OCI-LY7 (cell line): ENCODE data around the gene ASB5.

ENCODE experiments used
- EZH2phosphoT487 ChIP-seq: fragments of 200-600 bp; sonication (generic); IDR thresholded peaks from 2 replicates; pipeline ENCODE4 v1.6.1; 2018; ENCODE audit warnings: low read depth, borderline replicate concordance, mild to moderate bottlenecking, mixed run types, antibody characterized with exemption, low read length, moderate library complexity, mixed read lengths
- TF ChIP-seq, protein P1 (sequence below): fragments of 200-600 bp; sonication (generic); conservative IDR thresholded peaks from 2 replicates; pipeline ENCODE4 v1.5.1; 2014; ENCODE audit warnings: mild to moderate bottlenecking, antibody characterized with exemption, low read length, moderate library complexity, mixed read lengths

- TF ChIP-seq, protein P1, sequence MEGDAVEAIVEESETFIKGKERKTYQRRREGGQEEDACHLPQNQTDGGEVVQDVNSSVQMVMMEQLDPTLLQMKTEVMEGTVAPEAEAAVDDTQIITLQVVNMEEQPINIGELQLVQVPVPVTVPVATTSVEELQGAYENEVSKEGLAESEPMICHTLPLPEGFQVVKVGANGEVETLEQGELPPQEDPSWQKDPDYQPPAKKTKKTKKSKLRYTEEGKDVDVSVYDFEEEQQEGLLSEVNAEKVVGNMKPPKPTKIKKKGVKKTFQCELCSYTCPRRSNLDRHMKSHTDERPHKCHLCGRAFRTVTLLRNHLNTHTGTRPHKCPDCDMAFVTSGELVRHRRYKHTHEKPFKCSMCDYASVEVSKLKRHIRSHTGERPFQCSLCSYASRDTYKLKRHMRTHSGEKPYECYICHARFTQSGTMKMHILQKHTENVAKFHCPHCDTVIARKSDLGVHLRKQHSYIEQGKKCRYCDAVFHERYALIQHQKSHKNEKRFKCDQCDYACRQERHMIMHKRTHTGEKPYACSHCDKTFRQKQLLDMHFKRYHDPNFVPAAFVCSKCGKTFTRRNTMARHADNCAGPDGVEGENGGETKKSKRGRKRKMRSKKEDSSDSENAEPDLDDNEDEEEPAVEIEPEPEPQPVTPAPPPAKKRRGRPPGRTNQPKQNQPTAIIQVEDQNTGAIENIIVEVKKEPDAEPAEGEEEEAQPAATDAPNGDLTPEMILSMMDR = no peak
- no peak for TF ChIP-seq EZH2phosphoT487
Observed at GRCh38 chr4:176256921-176257320, 12.1 kb downstream of the ASB5 start.
